GM18505 (cell line): ENCODE data around the gene ETFDH.
"Not testable (repeated sequence)": the region's sequence is repeated elsewhere in the genome, so short reads cannot be mapped to it uniquely, and the experiment has no call there.

Source experiments
- ATAC-seq: cut with Tn5 transposase; IDR thresholded peaks from one replicate; pipeline ENCODE4 v1.9.1; 2021; ENCODE audit not compliant: unreplicated experiment
- POLR2A ChIP-seq: IDR thresholded peaks from 4 replicates; pipeline ENCODE4 v1.6.1; 2011; ENCODE audit warnings: borderline replicate concordance; ENCODE audit not compliant: insufficient read depth, insufficient read length; ENCODE audit errors: extremely low read depth

Gene ETFDH

DNA sequence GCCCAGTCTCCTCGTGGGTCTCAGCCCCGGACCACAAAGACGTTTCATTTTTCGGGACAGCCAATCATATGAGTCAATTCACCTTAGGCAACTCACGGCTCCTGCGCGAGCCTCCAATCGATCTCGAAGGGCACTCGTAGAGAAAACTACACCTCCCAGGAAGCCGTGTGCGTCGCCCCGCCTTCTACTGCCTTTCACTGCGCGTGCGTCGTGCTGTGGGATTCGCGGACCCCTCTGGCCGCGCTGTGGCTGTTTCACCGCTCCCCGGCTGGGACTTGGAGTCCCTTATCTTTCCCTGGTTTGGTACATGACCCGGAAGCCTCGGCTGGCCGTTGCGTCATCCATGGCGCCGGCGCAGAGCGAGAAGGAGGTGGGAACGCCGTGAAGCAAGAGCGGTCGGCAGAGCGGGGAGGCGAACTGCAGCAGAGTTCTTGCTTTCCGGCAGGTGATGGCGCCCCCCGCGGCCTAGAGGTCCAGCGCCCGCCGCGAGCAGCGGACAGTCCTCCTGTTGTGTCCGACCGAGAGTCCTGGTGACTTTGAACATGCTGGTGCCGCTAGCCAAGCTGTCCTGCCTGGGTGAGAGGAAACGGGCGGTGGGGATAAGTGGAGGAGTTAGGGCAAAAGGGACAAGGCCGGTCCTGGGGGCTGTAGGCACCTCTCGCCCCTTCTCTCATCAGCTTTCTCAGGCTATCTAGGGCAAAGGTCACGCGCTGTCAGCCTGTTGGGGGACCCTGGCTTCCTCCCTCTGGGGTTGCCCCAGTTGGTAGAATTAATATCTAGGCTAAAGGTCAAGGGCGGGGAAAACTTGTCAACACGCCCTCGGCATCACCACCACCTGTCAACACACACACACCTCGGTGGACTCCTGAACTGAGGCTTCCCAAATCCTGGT is at the start of gene ETFDH:
ETFDH (plus strand) TSS at position 382 of the 892 bp plus-strand sequence; CDS start at position 543, 161 bp downstream.
- TF ChIP-seq POLR2A: peak; percentile 54
- ATAC-seq: peak; percentile 84

DNA sequence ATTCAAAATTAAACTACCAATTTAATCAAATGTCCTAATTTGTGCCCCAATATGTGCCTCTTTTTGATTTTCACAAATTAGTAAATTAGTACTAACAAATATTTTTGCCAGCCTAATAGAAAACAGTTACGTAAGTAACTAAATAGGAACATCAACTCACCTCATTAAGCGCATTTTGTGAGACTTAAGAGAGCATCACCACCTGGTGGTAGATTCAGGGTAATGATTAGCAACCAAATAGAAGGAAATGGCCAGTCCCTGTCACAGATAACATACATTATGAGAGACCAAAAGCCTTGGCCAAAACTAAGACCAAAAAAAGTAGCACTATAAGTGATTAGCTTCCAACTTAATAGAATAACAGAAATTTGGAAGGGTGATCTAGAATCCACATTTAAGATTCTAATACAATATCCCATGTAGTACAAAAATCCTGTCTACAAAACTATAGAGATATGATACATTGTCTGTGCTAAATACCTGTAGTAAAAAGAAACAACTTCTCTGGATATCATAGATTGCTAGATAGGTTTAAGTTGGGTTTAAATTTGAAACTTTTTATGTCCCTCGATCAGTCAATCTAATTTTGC is 47.1 kb upstream of the ETFDH start:
- TF ChIP-seq POLR2A: no peak
- peak; percentile 91 for ATAC-seq

DNA sequence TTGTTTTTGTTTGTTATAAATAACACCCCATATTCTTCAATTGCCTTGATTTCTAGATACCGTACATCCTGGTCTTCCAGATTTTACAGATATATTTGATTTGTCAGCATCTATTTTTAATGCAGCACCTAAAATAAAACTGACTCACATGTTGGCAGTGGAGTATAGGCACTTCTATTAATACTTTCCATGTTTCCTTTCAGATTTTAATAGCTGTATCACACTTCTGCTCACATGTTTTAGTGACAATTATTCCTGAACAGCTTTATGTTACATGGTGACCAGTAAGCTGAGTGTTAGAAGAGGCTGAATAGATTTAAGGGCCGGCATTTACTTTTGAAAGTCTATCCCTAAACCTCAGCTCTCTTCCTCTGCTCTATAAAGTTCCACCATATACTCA is 46.6 kb upstream of the ETFDH start:
- no peak for ATAC-seq
- no peak for TF ChIP-seq POLR2A

DNA sequence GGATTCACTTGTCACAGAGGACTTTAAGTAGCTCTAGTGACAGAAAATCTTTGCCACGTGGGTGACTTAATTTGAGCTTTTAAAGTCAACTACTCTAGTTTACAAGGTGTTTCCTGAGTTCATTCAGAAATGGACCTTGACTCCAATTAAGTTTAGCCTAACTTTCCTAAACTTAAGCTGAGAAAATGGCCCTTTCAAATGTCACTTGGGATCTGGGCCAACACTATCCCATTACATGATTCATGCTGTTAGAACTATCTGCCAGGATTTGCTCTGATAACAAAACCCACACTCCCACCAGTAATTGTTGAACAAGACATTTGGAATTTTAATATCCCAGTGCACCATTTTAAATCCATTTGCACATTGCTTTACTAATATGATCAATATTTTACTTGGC is 41.2 kb upstream of the ETFDH start:
- no peak for TF ChIP-seq POLR2A

DNA sequence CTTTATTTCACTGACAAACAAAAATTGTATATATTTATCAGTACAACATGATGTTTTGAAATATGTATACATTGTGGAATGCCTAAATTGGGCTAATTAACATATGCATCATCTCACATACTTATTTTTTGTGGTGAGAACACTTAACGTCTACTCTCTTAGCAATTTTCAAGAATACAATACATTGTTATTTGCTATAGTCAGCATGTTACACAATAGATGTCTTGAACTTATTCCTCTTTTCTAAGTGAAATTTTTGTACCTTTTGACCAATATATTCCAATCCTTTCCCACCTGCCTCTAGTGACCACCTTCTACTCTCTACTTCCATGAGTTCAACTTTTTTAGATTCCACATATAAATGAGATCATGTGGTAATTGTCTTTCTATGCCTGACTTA is 35.5 kb upstream of the ETFDH start:
- TF ChIP-seq POLR2A: no peak
- ATAC-seq: no peak

More for the DNA sequence above, 41.2 kb upstream of the ETFDH start:
- ATAC-seq: no peak

DNA sequence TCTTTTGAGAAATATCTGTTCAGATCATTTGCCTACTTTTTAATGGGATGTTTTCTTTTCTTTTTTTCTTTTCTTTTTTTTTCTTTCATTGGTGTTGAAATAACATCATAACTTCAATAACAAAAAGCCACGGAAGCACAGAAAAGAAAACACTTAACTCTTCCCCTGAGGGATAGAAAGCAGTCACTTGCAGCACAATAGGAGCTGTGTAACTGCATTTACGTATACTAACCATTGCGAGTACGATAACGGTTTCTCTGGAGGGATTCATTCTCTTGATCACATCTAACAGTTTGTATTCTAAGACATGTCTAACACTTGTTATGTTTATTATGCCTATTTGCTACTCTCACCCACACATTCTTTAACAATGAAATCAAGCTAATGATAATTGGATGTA is 27.7 kb upstream of the ETFDH start:
- TF ChIP-seq POLR2A: no peak

DNA sequence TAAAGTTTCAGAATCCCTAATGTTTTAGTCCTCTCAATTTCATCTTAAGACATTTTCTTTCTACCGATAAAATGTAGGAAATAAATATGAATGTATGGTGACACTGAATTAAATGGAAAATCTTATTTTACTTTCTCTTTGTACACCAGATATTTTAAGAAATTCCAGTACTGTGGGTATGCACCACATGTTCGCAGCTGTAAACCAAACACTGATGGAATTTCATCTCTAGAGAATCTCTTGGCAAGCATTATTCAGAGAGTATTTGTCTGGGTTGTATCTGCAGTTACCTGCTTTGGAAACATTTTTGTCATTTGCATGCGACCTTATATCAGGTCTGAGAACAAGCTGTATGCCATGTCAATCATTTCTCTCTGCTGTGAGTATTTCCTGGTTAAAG is 27.3 kb upstream of the ETFDH start:
- TF ChIP-seq POLR2A: no peak
- ATAC-seq: no peak

More for the DNA sequence above, 27.7 kb upstream of the ETFDH start:
- no peak for ATAC-seq

DNA sequence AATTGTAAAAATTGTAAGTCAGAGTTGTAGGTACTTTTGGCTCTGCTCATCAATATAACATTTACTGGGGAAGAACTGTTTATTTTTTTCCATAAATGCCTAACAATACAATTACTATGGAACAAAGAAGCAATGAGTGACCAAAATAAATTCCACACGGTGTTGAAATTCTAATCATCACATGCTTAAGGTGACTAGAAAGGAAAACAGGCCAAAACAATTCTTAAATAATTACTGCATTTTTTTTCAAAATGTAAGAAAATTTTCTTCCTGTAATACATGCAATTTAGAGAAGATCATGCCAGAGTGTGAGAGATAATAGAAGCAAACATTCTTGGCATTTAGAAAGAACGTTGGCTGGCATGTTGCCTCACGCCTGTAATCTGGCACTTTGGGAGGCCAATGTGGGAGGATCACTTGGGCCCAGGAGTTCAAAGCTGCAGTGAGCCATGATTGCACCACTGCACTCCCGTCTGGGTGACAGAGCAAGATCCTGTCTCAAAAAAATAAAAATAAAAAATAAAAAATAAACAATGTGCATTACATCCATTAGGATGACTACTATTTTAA is 22.9 kb upstream of the ETFDH start:
- no peak for TF ChIP-seq POLR2A

DNA sequence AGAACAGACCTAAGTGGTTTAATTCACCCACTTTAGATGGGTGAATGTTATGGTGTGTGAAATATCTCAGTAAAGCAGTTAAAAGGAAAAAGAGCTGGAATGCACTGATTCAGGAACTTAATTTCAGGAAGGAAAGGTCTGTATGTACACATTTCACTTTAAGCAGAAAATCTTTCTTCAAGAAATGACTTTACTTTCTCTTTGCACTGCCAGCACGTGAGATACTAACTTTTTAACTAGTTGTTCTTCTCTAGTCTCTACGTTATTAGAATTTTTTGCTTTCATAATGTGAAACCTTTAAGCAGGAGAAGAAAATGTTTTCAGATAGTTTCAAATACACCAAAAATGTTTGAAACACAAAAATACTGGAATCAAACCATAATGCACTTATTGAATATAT is 19.2 kb upstream of the ETFDH start:
- TF ChIP-seq POLR2A: no peak
- no peak for ATAC-seq

More for the DNA sequence above, 22.9 kb upstream of the ETFDH start:
- ATAC-seq: no peak

DNA sequence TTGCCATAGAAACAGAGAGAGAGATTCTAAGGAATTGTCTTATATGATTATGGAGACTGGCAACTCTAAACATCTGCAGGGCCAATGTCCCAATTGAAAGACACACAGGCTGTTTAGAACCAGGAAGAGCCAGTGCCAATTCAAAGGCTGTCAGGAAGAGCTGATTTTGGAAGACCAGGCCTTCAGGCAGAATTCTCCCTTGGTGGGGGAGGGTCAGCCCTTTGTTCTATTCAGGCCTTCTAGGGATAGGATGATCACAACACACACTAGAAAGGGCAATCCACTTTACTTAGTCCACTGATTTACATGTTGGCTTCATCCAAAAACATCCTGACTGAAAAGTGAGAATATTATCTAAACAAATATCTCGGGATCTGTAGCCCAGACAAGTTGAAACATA is 15.7 kb upstream of the ETFDH start:
- no peak for TF ChIP-seq POLR2A
- no peak for ATAC-seq

DNA sequence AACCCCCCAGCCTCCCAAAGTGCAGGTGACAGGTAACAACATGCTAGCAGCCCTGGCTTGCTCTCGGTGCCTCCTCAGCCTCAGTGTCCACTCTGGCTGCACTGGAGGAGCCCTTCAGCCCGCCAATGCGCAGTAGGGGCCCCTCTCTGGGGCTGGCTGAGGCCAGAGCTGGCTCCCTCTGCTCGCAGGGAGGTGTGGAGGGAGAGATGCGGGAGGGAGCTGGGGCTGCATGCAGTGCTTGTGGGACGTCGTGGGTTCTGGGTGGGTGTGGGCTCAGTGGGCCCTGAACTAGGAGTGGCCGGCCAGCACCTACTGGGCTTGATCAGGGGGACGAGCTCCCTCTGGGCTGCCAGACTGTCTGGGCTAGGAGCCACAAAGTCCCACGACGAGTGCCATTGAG is 14.8 kb upstream of the ETFDH start:
- no peak for TF ChIP-seq POLR2A
- no peak for ATAC-seq

DNA sequence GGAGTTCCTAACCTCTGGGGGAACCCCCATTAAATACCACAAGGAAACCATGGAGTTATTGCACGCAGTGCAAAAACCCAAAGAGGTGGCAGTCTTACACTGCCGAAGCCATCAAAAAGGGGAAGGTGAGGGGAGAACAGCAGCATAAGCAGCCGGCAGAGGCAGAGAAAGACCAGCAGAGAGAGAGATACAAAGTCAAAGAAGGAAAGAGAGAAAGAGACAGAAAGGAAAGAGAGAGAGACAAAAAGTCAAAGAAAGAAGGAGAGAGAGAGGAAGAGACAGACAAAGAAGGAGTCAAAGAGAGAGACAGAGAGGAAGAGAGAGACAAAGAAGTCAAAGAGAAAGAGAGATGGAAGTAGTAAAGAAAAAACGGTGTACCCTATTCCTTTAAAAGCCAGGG is 8.8 kb upstream of the ETFDH start:
- not testable (repeated sequence) for ATAC-seq

DNA sequence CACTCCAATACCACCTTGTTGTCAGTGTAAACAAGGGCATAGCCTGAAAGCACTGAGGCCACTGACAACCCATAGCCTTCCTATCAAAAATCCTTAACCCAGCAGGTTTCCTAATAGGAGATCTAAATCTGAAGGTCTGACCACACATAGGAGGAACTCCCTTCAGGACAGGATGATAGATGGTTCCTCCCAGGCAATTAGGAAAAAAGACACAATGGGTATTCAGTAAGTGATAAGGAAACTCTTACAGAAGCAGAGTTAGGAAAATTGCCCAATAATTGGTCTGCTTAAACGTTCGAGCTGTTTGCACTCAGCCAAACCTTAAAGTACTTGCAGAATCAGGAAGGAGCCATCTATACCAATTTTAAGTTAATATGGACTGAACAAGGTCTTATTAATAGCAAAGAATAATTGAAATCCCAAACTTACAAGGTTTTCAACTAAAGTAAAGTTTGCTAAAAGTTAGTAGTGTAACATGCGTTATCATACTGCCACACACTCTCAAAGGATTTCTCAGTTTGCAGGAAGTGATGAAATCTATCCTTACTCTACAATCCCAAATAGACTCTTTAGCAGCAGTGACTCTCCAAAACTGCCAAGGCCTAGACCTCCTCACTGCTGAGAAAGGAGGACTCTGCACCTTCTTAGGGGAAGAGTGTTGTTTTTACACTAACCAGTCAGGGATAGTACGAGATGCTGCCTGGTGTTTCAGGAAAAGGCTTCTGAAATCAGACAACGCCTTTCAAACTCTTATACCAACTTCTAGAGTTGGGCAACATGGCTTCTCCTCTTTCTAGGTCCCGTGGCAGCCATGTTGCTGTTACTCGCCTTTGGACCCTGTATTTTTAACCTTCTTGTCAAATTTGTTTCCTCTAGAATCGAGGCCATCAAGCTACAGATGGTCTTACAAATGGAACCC is 8.1 kb upstream of the ETFDH start:
- not testable (repeated sequence) for ATAC-seq
